Nephron progenitor cell (in vitro differentiated cells): ENCODE results near the gene RDM1.
A peak's percentile ranks its signal among the peaks of the same experiment; 100 is the strongest.
"Not testable (repeated sequence)": the region's sequence is repeated elsewhere in the genome, so short reads cannot be mapped to it uniquely, and the experiment has no call there.

Source experiments
- DNase-seq: peaks from one replicate; pipeline ENCODE4 v3.0.0; 2021
- H3K27ac Mint-ChIP-seq: 2 replicates; pipeline ENCODE4 v1.8.0; 2021; ENCODE audit warnings: mild to moderate bottlenecking, moderate library complexity, mixed read lengths
- H3K27me3 Mint-ChIP-seq: 2 replicates; pipeline ENCODE4 v1.8.0; 2021; ENCODE audit warnings: mild to moderate bottlenecking, low read depth, mixed read lengths; ENCODE audit not compliant: poor library complexity
- H3K36me3 Mint-ChIP-seq: 2 replicates; pipeline ENCODE4 v1.8.0; 2021; ENCODE audit warnings: low read depth, mixed read lengths
- H3K4me1 Mint-ChIP-seq: 2 replicates; pipeline ENCODE4 v1.8.0; 2021; ENCODE audit warnings: mixed read lengths
- H3K4me3 Mint-ChIP-seq: 2 replicates; pipeline ENCODE4 v1.8.0; 2021; ENCODE audit warnings: mild to moderate bottlenecking, moderate library complexity, mixed read lengths
- H3K9me3 Mint-ChIP-seq: 2 replicates; pipeline ENCODE4 v1.8.0; 2021; ENCODE audit warnings: mild to moderate bottlenecking, moderate library complexity, mixed read lengths
- CTCF ChIP-seq: fragments of 200-600 bp; sonication (generic); IDR thresholded peaks from 2 replicates; pipeline ENCODE4 v1.5.0; 2021; ENCODE audit warnings: antibody characterized with exemption

RDM1 gene

GRCh38 chr17:35901631-35902175 lies 28.9 kb downstream of the RDM1 start:
- Mint-ChIP-seq H3K9me3 (no peaks in the 10 kb centered on the region), H3K27ac (no peak overlapping the region), H3K4me1 (peaks cover 40% of the 10 kb centered on the region), H3K27me3 (peaks cover 26% of the 10 kb centered on the region), H3K4me3 (no peak overlapping the region), H3K36me3 (no peaks in the 10 kb centered on the region)
- no peak for DNase-seq
- no peak for TF ChIP-seq CTCF

DNA sequence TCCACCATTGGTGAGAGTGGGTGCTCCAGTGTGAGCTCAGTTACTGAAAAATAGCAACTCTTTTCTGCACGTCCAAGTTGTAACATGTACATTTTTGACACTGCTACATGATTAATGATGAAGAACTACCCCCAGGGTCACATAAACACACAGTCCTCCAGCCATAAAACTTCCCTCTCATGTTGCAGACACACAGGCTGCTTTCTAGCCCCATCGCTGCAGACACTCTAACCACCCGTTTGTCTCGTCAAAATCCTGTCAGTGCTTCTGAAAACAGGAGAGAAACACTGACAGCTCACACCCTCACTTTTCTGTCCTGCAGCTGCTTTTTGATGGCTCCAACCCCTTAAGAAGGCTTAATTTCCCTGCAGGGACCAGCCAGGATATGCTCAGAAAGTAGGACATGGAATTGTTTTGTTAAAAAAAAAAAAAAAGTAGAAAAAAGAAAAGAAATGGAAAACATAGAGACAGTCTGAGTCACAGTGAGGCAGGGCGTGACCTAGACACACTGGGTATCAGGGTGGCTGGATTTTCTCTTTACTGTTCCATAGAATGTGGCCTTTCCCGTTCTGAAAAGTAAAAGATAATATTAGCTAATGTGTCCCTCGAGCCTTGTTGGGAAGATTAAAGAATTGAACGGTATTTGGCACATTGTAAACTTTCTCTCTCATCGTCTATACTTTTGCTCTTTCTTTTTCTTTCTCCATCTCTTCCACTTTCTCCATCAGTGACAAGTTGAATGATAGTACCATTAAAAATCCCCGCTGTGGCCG lies 29.7 kb downstream of the RDM1 start:
- Mint-ChIP-seq H3K27ac (peak overlapping the region; percentile 90), H3K4me3 (no peak overlapping the region), H3K27me3 (peaks cover 19% of the 10 kb centered on the region), H3K4me1 (peaks cover 33% of the 10 kb centered on the region), H3K36me3 (no peaks in the 10 kb centered on the region), H3K9me3 (no peaks in the 10 kb centered on the region)
- peak; percentile 18 for DNase-seq
- no peak for TF ChIP-seq CTCF

DNA sequence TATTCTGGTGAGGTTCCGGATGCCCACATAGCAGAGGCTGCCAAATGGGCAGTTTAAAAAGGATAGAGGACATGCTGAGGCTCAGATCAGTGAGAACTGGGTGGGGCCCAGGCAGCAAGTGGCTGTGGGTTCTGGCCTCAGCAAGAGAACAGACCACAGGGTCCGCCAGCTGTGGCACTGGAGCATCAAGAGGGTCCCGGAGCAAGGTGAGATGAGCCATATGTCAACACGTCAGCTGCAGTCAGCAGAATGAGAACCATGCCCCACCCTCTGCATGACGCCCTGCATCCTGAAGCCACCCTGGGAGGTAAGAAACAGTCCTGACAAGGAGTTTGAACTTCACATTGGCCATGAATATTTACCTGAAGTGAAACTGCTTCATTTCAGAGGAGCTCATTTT lies 30.3 kb downstream of the RDM1 start:
- Mint-ChIP-seq H3K27me3 (peaks cover 14% of the 10 kb centered on the region), H3K9me3 (no peaks in the 10 kb centered on the region), H3K4me3 (no peak overlapping the region), H3K36me3 (no peaks in the 10 kb centered on the region), H3K4me1 (peaks cover 32% of the 10 kb centered on the region), H3K27ac (peak overlapping the region; percentile 1)
- DNase-seq = peak; percentile 11
- TF ChIP-seq CTCF = no peak

DNA sequence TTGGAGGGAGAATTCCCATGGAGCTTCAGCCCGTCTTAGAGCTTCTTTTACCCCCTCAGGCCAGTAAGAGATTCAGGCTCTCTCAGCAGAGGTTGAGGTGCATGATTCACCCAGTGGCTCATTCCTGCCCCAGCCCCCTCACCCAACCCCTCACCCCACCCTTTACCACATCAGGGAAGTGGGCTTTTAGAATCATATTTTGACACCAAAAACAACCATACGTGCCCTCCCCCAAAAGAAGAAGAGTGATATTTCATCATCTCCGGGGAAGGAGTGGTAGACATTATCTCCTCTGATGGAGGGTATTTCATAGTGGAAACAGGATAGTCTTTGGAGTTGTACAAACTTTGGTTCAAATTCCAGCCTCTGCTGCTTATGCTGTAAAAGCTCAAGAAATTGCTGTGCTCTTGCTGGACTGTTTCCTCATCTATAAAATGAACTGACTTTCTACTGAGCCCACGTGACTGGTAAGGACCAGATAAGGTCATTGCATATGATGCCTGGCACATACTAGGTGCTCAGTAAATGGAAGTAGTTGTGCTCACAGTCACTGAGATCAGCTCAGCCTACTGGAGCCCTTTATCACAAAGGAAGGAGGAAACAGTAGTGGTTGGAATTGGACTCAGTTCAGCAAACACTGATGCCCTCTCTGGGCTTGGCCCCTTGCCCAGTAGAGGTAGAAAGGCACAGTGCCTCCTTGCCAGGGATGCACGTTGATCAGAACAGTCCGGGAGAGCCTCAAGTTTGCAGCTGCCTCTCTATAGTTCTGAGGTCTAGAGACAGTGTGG lies 32.1 kb downstream of the RDM1 start:
- no peak for DNase-seq
- Mint-ChIP-seq H3K9me3 (no peaks in the 10 kb centered on the region), H3K4me3 (no peak overlapping the region), H3K27ac (no peak overlapping the region), H3K27me3 (peaks cover 13% of the 10 kb centered on the region), H3K4me1 (peaks cover 32% of the 10 kb centered on the region), H3K36me3 (no peaks in the 10 kb centered on the region)
- no peak for TF ChIP-seq CTCF

DNA sequence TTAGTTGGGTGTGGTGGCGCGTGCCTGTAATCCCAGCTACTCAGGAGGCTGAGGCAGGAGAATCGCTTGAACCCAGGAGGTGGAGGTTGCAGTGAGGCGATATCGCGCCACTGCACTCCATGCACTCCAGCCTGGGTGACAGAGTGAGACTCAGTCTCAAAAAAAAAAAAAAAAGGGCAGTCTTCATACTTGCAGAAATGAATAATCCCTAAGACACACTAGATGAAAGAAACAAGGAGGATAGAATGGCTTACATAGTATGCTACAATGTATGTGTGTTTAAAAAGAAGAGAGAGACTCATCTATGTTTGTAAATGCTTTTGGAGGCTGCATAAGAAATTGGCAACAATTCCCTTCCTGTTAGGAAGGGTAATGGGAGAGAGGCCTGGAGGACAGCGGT lies 32.8 kb downstream of the RDM1 start:
- H3K36me3 Mint-ChIP-seq, H3K9me3 Mint-ChIP-seq, H3K27ac Mint-ChIP-seq, DNase-seq, H3K4me3 Mint-ChIP-seq: not testable (repeated sequence)
- Mint-ChIP-seq H3K27me3 (peaks cover 12% of the 10 kb centered on the region), H3K4me1 (peaks cover 25% of the 10 kb centered on the region)
